GM19372 (cell line): ENCODE data around the gene CEP72.
"Not testable (repeated sequence)": the region's sequence is repeated elsewhere in the genome, so short reads cannot be mapped to it uniquely, and the experiment has no call there.

ENCODE experiments used
- ATAC-seq: cut with Tn5 transposase; IDR thresholded peaks from one replicate; pipeline ENCODE4 v1.9.1; 2021; ENCODE audit warnings: mild to moderate bottlenecking, low read depth, moderate library complexity; ENCODE audit not compliant: unreplicated experiment

CEP72 gene

DNA sequence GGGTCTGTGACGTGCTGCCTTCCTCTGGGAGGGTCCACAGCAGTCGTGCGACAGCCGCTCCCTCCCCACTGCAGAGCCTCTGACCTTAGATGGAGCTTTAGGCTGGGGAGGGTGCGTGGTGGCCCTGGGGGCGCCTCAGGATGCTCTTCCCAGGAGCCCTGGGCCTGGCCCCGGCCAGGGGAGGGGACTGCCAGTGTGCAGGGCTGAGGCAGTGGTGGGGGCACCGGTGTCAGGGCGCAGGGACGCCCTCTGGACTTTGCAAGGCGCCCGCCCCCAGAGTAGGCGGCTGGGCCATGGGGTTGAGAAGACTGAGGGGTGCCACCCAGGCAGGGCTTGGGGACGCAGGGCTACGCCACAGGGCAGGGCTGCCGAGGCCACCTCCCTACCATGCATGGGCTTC, 66.4 kb downstream of the CEP72 start:
- not testable (repeated sequence) for ATAC-seq

DNA sequence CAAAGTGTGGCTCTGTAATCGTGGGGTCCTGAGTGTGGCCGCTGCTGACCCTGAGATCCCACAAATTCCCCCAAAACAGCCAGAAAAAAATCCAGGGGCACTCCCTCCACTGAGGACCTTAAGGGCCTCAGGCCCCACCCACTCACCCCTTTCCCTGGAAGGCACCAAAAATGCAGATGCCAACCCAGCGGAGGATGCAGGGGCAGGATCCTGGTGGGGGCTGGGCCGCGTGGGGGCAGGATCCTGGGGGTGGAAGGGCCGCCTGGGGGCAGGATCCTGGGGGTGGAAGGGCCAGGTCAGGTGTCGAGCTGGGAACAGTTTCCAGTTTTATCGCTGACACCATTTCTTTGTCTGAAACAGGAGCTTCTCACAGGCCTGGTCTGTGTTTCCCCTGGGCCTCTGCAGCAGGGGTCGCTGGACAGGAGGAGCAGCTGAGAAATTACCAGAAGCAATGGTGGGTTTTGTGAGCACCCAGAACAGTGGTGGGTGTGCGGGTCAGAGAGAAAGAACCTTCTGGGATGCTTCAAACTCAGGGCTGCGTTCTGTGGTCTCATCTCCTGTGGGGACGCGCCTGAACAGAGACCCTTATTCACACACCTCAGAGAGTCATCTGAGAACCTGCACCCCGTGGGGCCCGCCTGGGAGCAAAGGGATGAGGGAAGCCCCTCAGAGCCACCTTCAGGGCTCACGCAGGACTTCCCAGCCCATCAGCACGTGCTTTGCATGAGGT, 67.2 kb downstream of the CEP72 start:
- not testable (repeated sequence) for ATAC-seq

DNA sequence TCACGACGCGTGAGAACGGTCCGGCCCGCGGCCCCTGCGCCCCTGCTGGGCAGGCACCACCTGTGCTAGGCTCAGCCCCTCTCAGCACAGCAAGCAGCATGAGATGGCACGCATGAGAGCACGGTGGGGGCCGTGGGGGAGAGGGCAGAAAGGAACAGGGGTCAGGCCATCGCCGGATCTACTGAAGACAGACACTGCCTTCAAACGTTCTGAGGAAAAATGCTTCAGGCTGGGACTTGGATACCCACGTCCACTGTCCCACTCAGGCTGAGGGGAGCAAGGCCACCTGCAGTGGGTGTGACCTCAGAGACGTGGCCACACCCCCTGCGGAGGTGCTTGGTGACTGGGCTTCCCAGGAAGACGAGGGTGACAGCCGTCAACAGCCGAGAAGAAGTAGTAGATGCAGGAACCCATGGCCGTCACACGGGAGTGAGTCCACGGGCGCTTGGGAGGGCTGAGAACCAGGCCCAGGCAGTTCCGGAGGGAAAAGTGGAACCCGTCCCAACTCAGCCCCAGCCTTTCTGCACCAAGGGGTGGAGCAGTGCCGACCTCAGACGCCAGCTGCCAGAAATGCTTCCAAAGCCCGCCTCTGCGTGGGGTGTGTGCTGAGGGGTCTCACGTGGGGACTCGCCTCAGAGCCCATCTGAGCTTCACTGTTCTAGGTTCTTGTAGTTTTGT, 68.1 kb downstream of the CEP72 start:
- ATAC-seq = not testable (repeated sequence)

DNA sequence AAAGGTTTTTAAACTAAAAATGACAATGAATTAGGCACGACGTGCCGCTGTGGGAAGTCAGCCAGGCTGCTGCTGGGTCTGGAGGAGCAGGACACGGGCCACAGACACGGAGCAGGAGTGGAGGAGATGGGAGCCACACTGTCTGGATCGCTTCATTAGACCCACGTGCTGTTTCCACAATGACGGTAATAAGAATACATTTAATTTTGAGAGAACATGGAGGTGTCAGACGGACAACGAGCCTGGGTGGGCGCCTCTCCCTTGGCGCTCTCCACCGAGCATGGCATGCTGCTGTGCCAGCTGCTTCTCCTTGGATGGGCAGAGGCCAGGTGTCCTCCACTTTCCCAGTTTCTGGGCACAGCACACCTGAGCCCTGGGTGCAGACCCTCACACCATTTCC, 68.7 kb downstream of the CEP72 start:
- ATAC-seq = not testable (repeated sequence)

DNA sequence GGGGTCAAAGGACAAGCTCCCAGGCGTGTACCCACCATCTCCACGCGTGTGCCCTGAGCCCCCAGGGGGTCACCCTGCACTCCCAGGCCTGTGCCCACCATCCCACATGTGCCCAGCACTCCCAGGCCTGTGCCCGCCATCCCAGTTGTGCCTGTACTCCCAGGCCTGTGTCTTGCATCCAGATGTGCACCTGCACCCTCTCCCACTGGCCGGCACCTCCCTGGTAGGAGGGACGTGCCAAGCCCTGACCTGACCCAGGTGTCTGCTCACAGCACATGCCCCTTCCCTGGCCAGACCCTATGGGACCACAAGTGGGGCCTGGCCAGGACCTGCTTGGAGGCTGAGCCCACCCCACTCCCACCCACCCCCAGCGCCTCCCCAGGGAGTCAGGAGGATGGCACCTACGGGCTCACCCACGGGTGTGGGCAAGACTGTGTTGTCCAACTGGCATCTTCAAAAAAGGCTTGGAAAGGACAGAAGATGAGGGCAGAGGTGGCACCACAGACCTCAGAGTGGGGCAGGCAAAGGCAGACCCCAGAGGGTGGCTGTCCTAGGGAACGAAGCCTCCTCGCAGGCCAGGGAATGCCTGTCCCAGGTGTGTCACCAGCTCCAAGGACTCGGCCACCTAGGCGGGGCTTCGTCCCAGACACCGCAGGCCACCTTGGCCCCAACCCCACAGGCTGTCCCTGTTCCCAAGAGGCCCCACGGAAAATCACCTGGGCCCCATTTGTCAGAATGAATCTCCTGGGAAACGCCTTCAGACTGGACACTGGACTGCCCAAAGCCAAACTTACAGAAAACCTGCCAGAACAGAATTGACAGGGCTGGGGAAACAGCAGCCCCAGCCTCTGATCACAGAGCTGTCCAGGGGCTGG, 69.4 kb downstream of the CEP72 start:
- ATAC-seq = not testable (repeated sequence)

DNA sequence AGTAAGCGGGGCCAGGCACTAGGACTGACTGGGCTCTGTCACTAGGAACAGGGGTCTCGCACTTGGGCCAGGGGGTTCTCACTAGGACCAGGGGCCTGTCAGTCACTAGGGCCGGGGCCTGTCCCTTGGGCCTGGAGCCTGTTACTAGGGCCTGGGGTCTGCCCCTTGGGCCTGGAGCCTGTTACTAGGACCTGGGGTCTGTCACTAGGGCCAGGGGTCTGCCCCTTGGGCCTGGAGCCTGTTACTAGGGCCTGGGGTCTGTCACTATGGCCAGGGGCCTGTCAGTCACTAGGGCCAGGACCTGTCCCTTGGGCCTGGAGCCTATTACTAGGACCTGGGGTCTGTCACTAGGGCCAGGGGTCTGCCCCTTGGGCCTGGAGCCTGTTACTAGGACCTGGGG, 70.1 kb downstream of the CEP72 start:
- ATAC-seq = not testable (repeated sequence)

DNA sequence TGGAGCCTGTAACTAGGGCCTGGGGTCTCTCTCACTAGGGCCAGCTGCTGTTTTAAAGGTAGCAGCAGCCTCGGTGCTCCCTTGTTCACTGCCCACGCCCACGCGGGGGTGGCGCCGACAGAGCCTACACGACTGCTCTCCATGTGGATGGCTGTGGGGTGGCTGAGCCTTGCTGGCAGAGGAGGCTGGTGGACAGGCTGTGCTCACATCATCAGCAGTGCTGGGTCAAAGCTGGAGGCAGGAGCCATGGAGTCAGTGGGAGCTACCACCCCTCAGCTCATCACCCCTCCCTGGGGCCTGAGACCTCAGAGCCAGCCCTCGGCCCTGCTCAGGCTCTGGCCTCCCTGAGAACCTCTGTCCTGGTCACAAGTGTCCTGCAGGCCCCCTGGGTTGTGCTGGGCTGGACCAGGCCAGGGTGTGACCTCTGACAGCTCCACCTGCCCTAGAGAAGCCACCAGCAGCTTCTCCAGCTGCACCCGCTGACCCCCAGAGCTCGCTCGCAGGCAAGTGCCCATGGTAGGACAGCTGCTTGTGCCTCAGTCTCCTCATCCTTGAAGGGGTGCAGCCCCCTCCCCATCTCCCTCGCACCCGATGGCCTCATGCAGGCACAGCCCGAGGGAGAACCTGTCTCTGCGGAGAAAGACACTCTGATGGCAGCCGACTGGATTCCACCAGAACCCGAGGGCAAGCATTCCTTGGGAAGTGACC, 70.7 kb downstream of the CEP72 start:
- ATAC-seq = not testable (repeated sequence)

DNA sequence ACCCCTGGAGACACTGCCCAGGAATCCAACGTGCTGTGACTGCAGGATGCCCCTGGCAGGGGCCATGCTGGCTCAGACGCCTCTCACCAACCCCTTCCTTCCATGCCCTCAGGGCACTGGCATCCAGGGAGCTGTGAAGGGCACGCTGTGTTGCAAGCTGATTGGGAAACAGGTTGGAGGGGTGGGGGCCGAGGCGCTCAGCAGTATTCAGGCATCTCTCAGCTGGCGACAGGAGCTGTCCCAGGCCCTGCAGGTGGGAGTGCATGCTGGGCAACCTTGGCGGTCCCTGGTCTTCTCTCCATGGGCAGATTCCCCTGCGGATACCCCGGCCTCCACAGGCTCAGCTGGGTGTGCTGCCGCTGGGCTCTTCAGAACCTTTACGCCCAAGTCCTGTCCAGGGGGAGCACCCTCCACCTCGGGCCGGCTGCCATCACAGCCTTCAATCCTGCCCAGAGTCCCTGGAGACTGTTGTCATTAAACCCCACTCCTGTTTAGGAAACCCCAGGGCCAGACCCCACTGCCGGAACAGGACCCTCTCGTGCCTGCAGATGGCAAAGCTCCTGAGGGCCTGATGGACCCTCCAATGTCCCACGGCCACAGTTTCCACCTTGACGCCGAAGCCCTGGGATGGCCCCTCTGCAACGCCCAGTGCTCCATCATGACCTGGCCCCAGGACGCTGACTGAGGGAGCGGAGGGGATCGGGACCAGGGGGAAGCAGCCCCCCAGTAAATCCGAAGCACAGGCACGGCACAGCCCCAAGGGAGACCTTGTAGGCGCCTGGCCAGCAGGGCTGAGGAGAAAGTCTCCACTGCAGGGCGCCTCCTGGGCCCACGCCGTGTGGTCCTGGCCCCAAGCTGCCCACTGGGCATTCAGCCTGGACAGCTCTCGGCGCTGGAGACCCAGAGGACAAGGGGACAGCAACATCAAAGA, 71.7 kb downstream of the CEP72 start:
- no peak for ATAC-seq

DNA sequence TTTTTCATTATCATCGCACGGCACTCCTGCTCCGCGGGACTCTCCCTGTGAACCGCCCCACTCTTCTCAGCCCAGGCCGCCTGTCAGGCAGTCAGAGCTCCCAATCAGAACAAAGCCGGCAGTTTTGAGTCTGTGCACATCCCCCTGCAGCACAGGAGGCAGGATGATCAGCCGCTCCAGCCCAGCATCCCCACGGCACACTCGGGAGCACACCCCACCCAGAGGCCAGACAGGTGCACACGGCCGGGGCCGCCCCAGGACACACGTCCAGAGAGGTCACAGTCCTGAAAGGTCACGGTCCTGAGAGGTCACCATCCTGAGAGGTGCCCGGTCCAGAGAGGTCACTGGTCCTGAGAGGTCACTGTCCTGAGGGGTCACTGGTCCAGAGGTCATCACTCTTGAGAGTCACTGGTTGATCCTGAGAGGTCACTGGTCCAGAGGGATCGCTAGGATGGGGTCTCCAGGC, 72.6 kb downstream of the CEP72 start:
- ATAC-seq = no peak

DNA sequence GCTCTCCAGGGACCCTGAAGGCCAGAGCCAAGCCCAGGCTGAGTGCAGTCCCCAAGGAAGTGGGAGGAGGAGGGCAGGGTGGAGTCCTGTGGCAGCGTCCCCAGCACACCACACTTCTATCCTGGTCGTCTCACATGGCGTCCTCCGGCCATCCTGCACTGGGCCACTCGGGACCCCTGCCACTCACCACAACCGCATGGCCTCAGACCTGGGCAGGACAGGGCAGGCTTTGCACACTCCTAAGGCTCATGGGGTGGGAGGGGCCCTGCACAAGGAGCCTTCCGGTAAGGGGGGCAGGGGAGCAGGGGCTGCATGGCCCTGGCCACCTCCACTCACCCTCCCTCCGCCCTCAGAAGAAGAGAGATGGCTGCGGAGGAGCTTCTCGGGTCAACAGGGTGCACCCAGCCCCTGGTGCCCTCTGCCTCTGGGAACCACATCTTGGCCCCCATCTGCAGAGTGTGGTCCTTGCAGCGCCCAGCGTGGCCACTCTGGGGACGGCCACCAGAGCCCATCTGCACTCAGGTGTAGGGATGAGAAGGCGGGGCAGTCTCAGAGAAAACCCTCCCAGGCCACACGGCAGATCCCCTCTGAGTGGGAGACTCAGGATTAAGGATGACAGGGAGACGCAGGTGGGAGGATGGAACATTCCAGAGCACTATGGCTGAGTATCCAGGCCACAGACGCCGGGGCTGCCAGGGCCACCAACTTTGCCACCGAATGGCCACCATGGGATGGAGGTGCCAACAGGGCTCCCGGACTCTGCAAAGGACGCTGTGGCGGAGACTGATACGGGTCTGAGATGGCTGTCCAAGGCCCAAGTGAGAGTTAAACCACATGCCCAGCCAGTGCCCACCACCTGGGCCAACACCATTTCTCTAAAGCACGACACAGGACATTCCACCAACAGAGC, 73.4 kb downstream of the CEP72 start:
- ATAC-seq = no peak

DNA sequence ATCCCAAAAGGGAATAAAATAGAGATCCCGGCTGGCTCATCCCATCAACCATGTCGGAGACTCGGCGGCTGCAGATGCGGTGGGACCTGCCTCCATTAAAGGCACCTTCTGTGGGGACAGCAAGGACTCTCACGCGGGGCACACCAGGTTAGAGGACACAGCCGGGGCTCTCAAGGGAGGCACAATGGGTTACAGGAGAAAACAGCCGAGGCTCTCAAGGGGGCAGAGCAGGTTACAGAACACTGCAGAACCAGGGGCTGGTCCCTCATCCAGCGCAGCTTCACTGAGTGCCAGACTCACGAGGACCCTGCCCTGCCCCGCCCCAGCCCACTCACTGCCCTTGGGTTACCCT, 74.0 kb downstream of the CEP72 start:
- not testable (repeated sequence) for ATAC-seq

DNA sequence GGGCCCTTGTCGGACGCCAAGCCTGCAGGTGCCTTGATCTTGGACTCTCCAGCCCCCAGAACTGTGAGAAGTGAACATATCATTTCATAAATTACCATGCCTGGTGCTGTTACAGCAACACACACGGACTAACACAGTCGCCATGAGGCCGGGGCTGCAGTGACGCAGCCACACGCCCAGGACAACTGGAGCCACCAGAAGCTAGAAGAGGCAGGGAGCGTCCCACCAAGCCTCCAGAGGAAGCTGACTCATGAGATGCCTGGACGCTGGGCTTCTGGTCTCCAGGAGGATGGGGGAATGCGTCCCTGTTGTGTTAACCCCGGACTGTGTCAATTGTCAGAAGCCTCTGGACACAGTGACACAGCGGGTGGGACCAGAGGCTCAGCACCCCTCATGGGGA, 74.8 kb downstream of the CEP72 start:
- ATAC-seq = not testable (repeated sequence)

DNA sequence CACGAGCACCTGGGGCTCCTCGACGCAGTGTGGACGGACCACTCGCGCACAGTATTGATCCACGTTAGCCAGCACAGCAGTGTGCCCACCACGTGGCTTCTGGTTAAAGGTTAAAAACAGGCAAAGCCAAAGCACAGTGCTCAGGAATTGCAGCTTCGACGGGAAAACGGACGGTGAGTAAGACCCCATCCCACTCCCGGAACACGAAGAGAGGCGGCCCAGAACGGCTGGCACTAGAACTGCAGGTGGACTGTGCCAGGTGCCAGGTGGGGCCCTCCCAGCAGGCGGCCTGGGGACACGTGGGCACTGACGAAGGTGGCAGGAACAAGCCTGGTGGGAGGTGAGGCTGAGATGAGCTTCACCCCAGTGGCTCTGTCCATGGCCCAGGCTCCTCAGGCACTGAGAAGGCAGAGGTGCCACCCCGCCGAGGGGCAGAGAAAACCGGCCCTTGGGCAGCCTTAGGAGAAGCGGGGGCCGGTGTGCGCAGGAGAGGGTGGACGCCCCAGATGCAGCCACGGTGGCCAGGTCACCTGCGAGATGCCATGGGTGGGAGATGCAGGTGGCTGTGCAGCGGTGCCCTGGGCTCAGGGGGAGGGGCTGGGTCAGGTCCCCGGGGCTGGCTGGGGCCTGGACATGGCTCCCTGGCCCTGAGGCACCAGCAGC, 76.3 kb downstream of the CEP72 start:
- not testable (repeated sequence) for ATAC-seq

DNA sequence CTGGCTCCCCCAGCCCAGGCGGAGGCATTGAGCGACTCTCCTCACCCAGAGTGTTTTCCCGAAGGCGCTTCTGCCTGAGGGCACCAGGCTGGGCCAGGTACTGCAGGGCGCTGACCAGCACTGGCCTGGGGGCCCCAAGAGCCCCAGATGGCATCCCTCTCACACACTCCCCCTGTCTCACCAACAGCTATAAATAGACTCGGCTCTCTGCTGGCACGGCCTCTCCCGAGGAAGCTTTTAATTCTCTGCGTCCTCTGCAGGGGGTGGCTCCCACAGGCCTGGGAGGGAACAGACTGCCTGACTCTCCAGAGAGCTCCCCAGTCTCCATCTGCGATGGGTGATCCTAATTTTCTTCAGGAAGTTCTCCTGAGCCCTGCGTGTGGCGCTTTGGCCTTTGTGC, 78.2 kb downstream of the CEP72 start:
- not testable (repeated sequence) for ATAC-seq

DNA sequence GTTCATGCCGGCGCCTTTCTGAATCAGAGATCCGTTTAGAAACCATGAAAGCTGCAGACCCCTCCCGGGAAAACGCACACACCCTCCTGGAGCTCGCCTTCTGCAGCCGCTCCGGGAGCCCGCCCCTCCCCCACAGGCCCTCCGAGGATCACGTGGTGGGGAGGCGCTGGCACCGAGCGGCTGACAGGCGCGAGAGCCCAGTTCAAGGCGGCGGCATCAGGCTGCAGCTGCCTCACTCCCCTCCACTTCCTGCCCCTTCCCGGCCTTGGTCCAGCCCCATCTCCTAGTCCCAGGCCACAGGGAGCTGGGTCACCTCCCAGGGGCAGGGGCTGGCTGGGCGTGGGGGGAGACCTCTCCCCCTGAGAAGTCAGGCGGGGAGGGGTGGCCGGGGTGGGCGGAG, 78.9 kb downstream of the CEP72 start:
- not testable (repeated sequence) for ATAC-seq

DNA sequence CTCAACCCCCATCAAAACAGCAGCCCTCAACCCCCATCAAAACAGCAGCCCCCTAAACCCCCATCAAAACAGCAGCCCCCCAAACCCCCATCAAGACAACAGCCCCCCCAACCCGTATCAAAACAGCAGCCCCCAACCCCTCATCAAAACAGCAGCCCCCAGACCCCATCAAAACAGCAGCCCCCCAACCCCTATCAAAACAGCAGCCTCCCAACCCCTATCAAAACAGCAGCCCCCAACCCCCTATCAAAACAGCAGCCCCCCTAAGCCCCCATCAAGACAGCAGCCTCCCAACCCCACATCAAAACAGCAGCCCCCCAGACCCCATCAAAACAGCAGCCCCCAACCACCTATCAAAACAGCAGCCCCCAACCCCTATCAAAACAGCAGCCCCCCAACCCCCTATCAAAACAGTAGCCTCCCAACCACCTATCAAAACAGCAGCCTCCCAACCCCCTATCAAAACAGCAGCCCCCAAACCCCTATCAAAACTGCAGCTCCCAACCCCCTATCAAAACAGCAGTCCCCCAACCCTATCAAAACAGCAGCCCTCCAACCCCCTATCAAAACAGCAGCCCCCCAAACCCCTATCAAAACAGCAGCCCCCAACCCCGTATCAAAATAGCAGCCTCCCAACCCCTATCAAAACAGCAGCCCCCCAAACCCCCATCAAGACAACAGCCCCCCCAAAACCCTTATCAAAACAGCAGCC, 79.8 kb downstream of the CEP72 start:
- ATAC-seq = no peak

DNA sequence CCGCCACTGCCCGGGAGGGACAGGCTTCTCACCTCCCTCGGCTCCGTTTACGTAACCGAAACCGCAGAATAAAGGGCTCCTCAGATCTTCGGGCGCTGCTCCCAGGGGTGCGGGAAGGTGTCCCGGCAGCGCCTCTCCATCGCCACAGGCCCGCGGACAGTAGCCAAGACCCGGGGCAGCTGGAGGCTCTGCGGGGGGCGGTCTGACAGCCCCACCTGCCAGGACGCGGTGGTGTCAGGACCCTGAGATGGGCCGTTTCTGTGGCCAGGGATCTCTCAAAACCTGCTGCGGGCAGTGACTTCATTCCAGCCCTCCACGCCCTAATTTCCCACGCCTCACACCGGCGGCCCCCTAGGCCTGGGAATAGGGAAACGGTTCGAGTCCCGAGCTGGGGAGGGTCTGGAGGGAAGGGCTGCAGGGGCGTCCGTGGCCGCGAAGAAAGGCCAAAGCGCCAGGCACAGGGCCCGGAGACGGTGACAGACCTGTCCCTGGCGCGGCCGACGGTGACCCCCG, 80.4 kb downstream of the CEP72 start:
- peak; percentile 22 for ATAC-seq
